DLD1 (cell line): Measurements from ENCODE around the gene CFAP221.
"Not testable (repeated sequence)": the region's sequence is repeated elsewhere in the genome, so short reads cannot be mapped to it uniquely, and the experiment has no call there.

Experiments used
- in situ Hi-C: cut with HindIII; loops from 2 replicates; pipeline ENCODE4 v1.10.0; 2017; ENCODE audit warnings: low sequenced_read_pairs

The CFAP221 gene

GRCh38 chr2:119583291-119583690 is 39.0 kb downstream of the CFAP221 start:
- in situ Hi-C loops = no loop called here

DNA sequence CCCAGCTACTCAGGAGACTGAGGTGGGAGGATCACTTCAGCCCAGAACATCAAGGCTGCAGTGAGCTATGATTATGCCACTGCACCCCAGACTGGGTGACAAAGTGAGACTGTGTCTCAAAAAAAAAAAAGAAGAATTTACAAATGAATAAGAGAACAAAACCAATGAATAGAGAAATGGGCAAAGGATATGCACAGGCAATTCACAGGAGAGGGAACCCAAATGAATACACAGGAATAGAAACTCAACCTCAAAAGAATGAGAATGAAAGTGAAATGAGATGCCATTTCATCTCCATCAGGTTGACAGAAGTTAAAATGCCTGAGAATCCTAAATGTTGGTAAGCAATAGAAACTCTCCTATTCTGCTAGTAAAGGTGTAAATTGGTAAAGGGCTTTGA is 40.2 kb downstream of the CFAP221 start:
- in situ Hi-C loops = no loop called here

DNA sequence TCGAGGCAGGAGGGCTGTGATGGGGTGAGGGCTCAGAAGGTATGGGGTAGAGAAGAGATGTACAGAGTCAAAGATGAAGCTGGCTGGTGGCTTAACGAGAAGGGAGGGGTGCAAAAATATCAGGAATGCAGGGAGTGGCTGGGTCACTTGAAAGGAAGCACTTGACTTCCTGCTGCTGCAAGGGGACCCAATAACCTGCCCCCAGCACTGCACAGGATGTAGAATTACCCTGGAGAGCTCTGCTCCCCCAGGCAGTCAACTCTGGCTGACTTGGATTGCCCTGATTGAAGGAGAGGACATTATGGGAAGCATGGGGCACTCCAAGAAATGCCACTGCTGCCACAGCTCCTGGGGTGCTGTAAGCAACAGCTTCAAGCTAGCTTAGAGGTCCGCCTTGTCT is 41.8 kb downstream of the CFAP221 start:
- in situ Hi-C loops = no loop called here

GRCh38 chr2:119590873-119591272 is 46.6 kb downstream of the CFAP221 start:
- in situ Hi-C loops = no loop called here

GRCh38 chr2:119591523-119591922 is 47.3 kb downstream of the CFAP221 start:
- in situ Hi-C loops = no loop called here

DNA sequence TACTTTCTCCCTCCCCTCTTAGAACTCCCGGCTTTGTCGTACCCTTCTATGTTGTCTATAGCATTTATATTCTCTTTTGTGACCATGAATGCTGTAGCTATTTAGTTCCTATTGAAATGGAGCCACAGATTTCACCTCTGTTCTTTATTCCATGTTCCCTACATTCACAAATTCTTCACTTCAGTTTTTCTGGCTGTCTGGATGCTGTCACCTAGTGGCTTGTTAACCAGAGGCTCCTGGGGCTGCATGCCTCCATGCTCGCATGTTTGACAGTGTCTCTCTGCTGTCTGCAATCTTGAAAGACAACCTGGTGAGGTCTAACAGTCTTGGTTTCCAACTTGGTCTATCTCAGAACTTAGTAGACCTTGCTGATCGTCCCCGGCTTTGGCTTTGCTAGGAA is 48.2 kb downstream of the CFAP221 start:
- in situ Hi-C loops = no loop called here

DNA sequence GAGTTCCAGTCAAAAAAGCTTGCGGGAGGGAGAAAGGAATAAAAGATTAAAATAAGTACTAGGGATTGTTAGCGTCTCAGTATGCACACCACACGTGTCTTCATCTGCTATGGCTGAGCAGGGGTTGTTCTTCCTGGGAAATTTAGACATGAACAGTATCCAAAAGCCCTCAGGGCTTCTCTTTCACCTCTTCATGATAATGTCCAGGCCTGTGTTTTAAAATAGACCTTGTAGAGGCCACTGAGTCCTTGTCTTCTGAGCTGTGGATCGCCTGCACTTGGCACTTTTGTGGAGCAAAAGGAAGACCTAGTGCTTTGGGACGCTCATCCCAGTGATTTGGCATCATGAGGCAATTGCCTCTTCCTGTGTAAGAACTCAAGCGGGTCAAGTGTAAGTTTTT is 52.4 kb downstream of the CFAP221 start:
- in situ Hi-C loops = no loop called here

GRCh38 chr2:119598596-119599263 is 54.5 kb downstream of the CFAP221 start:
- in situ Hi-C loops = no loop called here

DNA sequence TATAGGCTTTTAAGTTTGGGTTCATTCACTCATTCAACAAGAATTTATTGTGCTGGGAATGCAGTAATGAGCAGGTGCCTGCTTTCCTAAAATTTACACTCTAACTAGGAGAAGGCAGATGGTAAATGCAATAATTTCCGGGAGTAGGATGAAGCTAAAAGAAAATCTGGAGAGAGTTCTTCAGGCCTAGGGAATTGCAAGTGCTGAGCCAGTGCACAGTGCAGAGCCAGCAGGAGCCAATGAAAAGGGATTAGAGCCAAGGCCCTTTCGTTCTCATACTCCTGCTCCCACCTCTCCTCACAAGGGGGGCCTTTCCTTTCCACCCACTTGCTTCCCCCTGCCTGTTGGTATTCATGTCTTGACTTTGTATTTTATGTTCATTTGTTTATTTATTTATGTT is 55.1 kb downstream of the CFAP221 start:
- in situ Hi-C loops = no loop called here

DNA sequence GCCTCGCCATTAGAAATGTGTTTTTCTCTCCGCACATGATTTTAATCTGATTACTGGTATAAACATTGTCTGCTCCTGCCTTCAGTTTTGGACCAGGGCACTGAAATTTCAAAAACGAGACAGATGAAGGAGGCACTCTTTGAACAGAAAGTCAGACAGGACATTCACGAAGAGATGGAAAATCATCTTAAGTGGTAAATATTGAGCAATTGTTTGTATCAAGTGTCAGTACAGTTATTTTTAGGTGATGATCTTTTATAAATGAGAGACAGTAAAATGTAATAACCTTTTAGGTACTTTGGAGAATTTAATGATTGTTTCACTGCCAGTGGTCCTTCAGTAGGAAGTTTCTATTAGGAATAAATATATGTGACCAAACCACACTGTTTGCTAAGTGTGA is 60.8 kb downstream of the CFAP221 start:
- in situ Hi-C loops = no loop called here

- in situ Hi-C loops = no loop called here
These were observed 62.4 kb downstream of the CFAP221 start for GRCh38 chr2:119606674-119607073.

- in situ Hi-C loops = no loop called here
These were observed 64.3 kb downstream of the CFAP221 start for GRCh38 chr2:119608553-119608952.

- in situ Hi-C loops = no loop called here
These were observed 65.1 kb downstream of the CFAP221 start for GRCh38 chr2:119609337-119609736.

GRCh38 chr2:119614140-119614539 is 69.9 kb downstream of the CFAP221 start:
- in situ Hi-C loops = not testable (repeated sequence)

GRCh38 chr2:119616421-119616820 is 72.2 kb downstream of the CFAP221 start:
- in situ Hi-C loops = no loop called here

DNA sequence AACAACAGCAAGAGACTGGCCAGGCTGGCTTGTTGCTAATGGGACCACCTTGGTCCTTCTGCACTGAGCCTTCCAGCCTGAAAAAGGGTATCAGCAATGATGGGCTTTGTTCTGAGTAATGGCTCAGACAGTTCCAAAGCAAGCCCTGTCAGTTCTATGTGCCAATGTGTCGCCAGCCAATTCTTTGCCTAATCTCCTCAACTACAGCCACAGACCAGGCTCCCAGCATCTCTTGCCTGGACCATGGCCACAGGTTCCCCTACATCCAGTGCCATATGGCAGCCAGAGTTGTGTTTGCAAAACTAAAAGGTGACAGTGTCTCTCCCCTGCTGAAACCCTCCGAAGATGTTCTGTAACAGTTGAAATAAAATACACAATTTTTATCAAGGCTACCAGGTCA is 73.2 kb downstream of the CFAP221 start:
- in situ Hi-C loops = no loop called here

DNA sequence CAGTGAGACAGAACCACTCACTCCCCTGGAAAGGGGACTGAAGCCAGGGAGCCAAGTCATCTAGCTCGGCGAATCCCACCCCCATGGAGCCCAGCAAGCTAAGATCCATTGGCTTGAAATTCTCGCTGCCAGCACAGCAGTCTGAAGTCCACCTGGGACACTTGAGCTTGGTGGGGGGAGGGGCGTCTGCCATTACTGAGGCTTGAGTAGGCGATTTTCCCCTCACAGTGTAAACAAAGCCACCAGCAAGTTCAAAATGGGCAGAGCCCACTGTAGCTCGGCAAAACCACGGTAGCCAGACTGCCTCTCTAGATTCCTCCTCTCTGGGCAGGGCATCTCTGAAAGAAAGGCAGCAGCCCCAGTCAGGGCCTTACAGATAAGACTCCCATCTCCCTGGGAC is 74.5 kb downstream of the CFAP221 start:
- in situ Hi-C loops = not testable (repeated sequence)

DNA sequence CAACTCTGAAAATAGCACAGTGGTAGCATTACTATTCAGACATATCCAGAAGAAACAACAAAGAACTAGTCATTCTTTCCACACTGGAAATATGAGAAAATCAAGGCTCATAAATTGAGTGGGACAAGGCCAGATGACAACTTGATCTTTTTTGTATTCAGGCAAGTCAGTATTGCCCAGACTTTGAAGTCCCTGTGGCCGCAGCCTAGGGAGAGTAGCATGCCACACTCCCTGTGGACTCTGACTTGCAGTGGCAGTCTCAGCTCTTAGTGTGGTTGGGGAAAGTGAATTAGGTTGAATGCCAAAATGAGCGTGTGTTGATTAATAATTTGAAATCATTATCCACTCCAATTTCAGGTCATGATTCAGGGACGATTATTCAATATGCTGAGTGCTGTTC is 81.0 kb downstream of the CFAP221 start:
- in situ Hi-C loops = no loop called here

DNA sequence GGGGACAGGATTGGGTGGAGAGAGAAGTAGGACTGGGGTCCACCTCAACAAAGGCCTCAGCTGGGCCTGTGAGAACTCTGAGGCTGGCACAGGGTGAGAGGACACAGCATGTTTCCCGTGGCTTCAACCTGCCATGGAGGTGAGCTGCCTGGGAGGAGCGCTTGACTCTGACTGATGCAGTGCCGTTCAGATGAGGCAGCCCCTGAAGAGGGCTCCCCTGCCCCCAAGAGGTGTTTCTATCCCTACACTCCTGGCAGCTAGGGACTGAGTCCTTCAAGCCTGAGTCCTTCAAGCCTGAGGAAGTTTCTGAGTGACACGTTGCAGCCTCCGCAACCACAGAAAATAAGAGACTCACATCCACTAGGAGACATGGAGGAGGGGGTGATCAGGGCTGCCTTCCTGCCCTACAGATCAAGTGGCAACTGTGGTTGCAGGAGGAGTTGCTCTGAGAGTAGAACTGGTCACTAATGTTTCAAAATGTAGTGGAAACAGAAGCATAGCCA is 85.1 kb downstream of the CFAP221 start:
- in situ Hi-C loops = no loop called here

GRCh38 chr2:119630121-119630520 is 85.9 kb downstream of the CFAP221 start:
- in situ Hi-C loops = no loop called here

DNA sequence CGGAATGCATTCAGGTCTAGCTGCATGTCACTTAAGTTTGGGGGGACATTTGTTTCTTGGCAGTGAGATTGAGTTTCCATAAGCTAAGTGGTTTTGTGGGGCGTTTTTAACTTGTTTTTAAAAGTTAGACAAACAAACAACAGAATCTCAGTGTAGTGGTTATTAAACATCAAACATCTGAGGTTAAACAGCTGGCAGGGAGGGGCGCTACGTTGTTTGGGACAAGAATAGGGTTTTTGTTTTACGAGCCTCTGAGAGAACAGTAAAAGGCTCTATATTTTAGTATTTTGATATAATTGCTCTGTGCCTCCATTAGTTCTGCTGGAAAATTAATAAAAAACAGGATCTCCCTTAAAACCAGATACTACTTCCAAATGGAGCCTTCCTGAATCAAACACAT is 93.1 kb downstream of the CFAP221 start:
- in situ Hi-C loops = no loop called here

GRCh38 chr2:119638246-119638645 is 94.0 kb downstream of the CFAP221 start:
- in situ Hi-C loops = no loop called here
